GM10266 (cell line): ENCODE results near the gene NPC1.
"Not testable (repeated sequence)": the region's sequence is repeated elsewhere in the genome, so short reads cannot be mapped to it uniquely, and the experiment has no call there.

Experiments
- DNase-seq: peaks from one replicate; pipeline ENCODE4 v3.0.0; 2012; ENCODE audit errors: extremely low spot score
- CTCF ChIP-seq: IDR thresholded peaks from 2 replicates; pipeline ENCODE4 v1.5.1; 2012; ENCODE audit warnings: mild to moderate bottlenecking, low read depth; ENCODE audit not compliant: control insufficient read depth, insufficient read depth; ENCODE audit errors: missing control alignments

The NPC1 gene

GRCh38 chr18:23568281-23569138, 17.8 kb downstream of the NPC1 start:
- no peak for TF ChIP-seq CTCF
- DNase-seq = no peak

- TF ChIP-seq CTCF = no peak
- no peak for DNase-seq
Measured at GRCh38 chr18:23567671-23568070, 18.6 kb downstream of the NPC1 start.

GRCh38 chr18:23565916-23566547, 20.3 kb downstream of the NPC1 start:
- no peak for TF ChIP-seq CTCF
- DNase-seq = no peak

GRCh38 chr18:23563377-23564043, 22.8 kb downstream of the NPC1 start:
- no peak for TF ChIP-seq CTCF
- DNase-seq = no peak

- DNase-seq = no peak
- TF ChIP-seq CTCF = no peak
Measured at GRCh38 chr18:23560186-23560585, 26.1 kb downstream of the NPC1 start.

GRCh38 chr18:23557511-23557910, 28.8 kb downstream of the NPC1 start:
- DNase-seq = not testable (repeated sequence)

GRCh38 chr18:23556145-23556780, 30.0 kb downstream of the NPC1 start:
- TF ChIP-seq CTCF = no peak
- DNase-seq = no peak
